Colonic mucosa (tissue), 4 donors: ENCODE results near the gene ADGRV1. TPM values are rescaled to one million over a fixed set of nuclear protein-coding genes. Genes with fewer than 3 reads are reported as not detected.

Source experiments
- DNase-seq: peaks from one replicate; pipeline ENCODE4 v3.0.0-alpha.2; 2020
- H3K27ac ChIP-seq: fragments of 200-600 bp; one replicate; pipeline ENCODE4 v1.8.0; 2021
- H3K27me3 ChIP-seq: fragments of 200-600 bp; one replicate; pipeline ENCODE4 v1.8.0; 2021
- H3K36me3 ChIP-seq: fragments of 200-600 bp; one replicate; pipeline ENCODE4 v1.8.0; 2021
- H3K4me1 ChIP-seq: fragments of 200-600 bp; one replicate; pipeline ENCODE4 v1.8.0; 2021; ENCODE audit warnings: mild to moderate bottlenecking
- H3K4me3 ChIP-seq: fragments of 200-600 bp; one replicate; pipeline ENCODE4 v1.8.0; 2021
- H3K9ac ChIP-seq, 2 donors: one replicate each; pipeline ENCODE4 v1.7.0; 2013; ENCODE audit warnings: control low read depth in 2 of 2, low read depth in 2 of 2, low read length in 2 of 2
- H3K9me3 ChIP-seq: fragments of 200-600 bp; one replicate; pipeline ENCODE4 v1.8.0; 2021
- intact Hi-C: fragments of 100-400 bp; cut with DNase I; formaldehyde crosslinking; loops from one replicate; pipeline ENCODE4 v1.14.1; 2022
- total RNA-seq, 2 donors: library from RNA; stranded (reverse); fragmentation: NEBNext Ultra II Directional in 1 of 2; extraction: Animal tissue kit (Norgen Biotek cat#: 25700) in 1 of 2; gene quantifications; one replicate each; pipeline ENCODE4 v1.2.1, GENCODE V29; 2021
- TF ChIP-seq, protein P1 (sequence below): fragments of 200-600 bp; IDR thresholded peaks from one replicate; pipeline ENCODE4 v1.8.0; 2022; ENCODE audit warnings: antibody characterized with exemption, mild to moderate bottlenecking
- donor health status: healthy.
- donor health status: DM: no; HTN: no; CAD: no.
- donor health status: DM: no; HTN: no; CAD: no.

Gene ADGRV1
- total RNA-seq, 2 donors from 2014 or later: 5.1 to 12.9 TPM

DNA sequence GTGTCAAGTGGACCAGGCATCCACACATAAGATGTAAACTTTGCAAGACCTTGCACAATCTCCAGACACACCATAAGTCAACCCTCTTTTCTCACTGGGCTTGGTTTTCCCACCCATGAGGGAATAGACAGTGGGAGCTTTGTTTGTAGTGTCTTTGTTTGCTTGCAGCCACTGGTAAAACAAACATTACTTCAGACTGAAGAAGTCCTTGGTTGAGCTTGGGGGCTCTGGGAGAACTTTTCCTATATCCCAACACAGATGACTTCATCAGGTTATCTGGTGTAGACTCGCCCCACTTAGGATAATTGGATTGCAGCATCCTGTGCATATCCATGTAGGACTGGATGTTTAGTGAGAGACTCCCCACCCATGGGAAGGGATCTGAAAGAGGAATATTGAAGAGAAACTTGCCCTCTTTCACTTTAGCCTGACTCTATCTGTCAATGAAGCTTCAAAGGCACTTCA lies 11.5 kb upstream of the ADGRV1 start:
- DNase-seq: no peak
- no peaks in the 10 kb centered on the region for H3K9me3 ChIP-seq
- H3K36me3 ChIP-seq: no peaks in the 10 kb centered on the region
- no peaks in the 10 kb centered on the region for H3K27me3 ChIP-seq
- H3K4me3 ChIP-seq: no peak overlapping the region
- TF ChIP-seq, protein P1, sequence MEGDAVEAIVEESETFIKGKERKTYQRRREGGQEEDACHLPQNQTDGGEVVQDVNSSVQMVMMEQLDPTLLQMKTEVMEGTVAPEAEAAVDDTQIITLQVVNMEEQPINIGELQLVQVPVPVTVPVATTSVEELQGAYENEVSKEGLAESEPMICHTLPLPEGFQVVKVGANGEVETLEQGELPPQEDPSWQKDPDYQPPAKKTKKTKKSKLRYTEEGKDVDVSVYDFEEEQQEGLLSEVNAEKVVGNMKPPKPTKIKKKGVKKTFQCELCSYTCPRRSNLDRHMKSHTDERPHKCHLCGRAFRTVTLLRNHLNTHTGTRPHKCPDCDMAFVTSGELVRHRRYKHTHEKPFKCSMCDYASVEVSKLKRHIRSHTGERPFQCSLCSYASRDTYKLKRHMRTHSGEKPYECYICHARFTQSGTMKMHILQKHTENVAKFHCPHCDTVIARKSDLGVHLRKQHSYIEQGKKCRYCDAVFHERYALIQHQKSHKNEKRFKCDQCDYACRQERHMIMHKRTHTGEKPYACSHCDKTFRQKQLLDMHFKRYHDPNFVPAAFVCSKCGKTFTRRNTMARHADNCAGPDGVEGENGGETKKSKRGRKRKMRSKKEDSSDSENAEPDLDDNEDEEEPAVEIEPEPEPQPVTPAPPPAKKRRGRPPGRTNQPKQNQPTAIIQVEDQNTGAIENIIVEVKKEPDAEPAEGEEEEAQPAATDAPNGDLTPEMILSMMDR: no peak
- H3K9ac ChIP-seq: no peak overlapping the region
- H3K4me1 ChIP-seq: no peaks in the 10 kb centered on the region
- intact Hi-C loops: no loop called here
- H3K27ac ChIP-seq: no peak overlapping the region

DNA sequence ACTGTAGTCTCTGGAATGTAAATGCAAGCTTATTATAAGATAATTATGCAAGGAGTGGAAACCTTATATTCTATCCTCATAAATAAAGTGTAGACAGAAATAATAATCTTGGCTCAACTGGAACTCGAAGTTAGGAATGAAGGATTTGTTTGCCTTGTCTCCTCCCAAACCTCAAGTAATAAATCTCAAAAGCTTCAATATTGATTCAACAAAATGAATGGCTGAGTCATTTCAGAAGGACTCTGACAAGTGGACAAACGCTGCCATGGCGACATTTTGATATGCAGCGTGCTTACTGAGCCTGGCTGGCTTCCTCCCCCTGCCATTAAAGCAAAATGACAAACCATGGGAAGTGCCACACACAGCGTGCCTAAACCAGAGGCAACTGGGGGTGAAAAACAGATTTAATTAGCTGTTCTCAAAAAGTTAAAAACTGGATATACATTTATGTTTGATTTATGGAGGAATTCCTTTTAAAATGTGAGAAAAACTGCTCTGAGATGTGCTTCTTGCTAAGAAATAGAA lies 10.5 kb upstream of the ADGRV1 start:
- TF ChIP-seq, protein P1: no peak
- Histone ChIP-seq H3K9ac (no peak overlapping the region), H3K4me3 (no peak overlapping the region), H3K27me3 (no peaks in the 10 kb centered on the region), H3K4me1 (no peaks in the 10 kb centered on the region), H3K27ac (no peak overlapping the region), H3K36me3 (no peaks in the 10 kb centered on the region), H3K9me3 (no peaks in the 10 kb centered on the region)
- intact Hi-C loops: no loop called here
- peak; percentile 79 for DNase-seq

DNA sequence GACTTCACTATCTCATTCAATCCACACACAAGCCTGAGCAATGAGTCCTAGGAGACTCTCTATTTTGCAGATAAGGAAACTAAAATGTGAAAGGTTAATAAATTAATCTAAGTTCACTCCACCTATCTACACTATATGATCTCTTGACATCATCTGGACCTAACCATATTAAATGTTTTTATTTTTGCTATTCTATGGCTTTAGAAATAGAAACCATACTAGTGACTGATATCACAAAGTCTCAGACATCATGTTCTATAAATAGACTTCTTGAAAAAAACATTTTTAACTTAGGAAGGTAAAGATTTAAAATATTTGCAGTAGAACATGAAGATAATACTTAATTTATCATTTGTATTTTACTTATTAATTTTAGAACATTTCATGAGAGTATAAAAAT lies 9.4 kb upstream of the ADGRV1 start:
- H3K27me3 ChIP-seq: no peaks in the 10 kb centered on the region
- intact Hi-C loops: no loop called here
- H3K4me1 ChIP-seq: no peaks in the 10 kb centered on the region
- no peak overlapping the region for H3K27ac ChIP-seq
- TF ChIP-seq, protein P1: no peak
- H3K4me3 ChIP-seq: no peak overlapping the region
- no peak for DNase-seq
- H3K36me3 ChIP-seq: no peaks in the 10 kb centered on the region
- no peak overlapping the region for H3K9ac ChIP-seq
- H3K9me3 ChIP-seq: no peaks in the 10 kb centered on the region

DNA sequence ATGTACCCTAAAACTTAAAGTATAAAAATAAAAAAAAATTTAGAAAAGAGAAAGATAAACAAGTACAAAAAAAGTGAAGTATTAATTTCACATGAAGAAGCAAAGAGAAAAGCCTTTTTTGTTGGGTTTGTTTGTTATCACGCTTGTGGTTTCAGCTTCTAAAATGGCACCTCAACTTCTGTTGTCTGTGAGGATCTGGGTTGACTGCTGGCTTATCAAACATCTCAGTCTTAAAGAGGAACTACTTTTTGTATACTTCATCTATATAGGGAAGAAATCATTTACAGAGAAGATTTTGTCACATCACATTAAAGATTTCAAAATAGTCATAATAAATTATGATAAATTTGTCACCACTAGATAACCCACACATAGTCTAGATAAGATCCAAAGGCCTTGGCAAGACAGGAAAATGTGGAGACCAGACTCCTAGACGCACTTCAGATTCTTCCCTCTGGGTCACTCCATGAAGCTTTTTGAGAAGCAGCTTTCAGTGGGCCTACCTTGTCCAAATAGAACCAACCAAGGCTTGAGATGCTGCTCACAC lies 8.8 kb upstream of the ADGRV1 start:
- H3K9ac ChIP-seq: no peak overlapping the region
- H3K36me3 ChIP-seq: no peaks in the 10 kb centered on the region
- no peaks in the 10 kb centered on the region for H3K27me3 ChIP-seq
- no peak for DNase-seq
- H3K4me1 ChIP-seq: no peaks in the 10 kb centered on the region
- H3K27ac ChIP-seq: no peak overlapping the region
- H3K4me3 ChIP-seq: no peak overlapping the region
- H3K9me3 ChIP-seq: no peaks in the 10 kb centered on the region
- intact Hi-C loops: no loop called here
- TF ChIP-seq, protein P1: no peak

DNA sequence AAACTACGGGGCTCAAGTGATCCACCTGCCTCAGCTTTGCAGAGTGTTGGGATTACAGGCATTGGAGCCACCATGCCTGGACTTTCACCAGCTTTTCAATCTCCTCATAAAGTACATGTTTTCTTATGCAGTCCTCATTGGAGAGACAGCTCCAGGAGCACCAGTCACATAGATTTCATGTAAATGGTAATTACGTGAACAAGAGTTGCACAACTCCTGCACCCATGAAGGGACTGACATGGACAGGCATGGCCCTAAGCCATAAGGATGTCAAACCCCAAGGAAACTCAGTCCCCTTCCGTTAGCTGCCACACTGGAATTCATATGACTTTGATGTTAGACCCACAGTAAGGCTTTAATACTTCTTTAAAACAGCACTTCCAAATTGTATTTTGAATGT lies 7.6 kb upstream of the ADGRV1 start:
- Histone ChIP-seq H3K36me3 (no peaks in the 10 kb centered on the region), H3K9ac (no peak overlapping the region), H3K9me3 (no peaks in the 10 kb centered on the region), H3K4me1 (no peaks in the 10 kb centered on the region), H3K4me3 (no peak overlapping the region), H3K27ac (no peak overlapping the region), H3K27me3 (no peaks in the 10 kb centered on the region)
- no peak for DNase-seq
- TF ChIP-seq, protein P1: no peak
- intact Hi-C loops: no loop called here
